Naive thymus-derived CD4-positive, alpha-beta T cell (primary cell): ENCODE data around the gene TBC1D26. TPM values are rescaled to one million over a fixed set of nuclear protein-coding genes. Genes with fewer than 3 reads are reported as not detected.
"Not testable (repeated sequence)": the region's sequence is repeated elsewhere in the genome, so short reads cannot be mapped to it uniquely, and the experiment has no call there.

Source experiments
- ATAC-seq: fragments of 150-1000 bp; cut with Tn5 transposase; 2 replicates; pipeline ENCODE4 v1.10.0; 2021; ENCODE audit warnings: mild to moderate bottlenecking, moderate library complexity
- CTCF ChIA-PET: fragments of 350-600 bp; sonication (Branson Sonifier 250); formaldehyde crosslinking; loops from one replicate; lab custom pipeline; 2021; ENCODE audit warnings: antibody characterized with exemption; lab: Charles Lee
- POLR2A ChIA-PET: fragments of 350-600 bp; sonication (Branson Sonifier 250); formaldehyde crosslinking; loops from one replicate; lab custom pipeline; 2021; ENCODE audit warnings: antibody characterized with exemption, inconsistent platforms; lab: Charles Lee
- DNase-seq, 9 donors: peaks; one replicate each; pipeline versions ENCODE4 v3.0.0 to v3.0.0-alpha.2; 2020 to 2022; ENCODE audit warnings: mixed read lengths in 1 of 9
- H3K27ac ChIP-seq: one replicate; pipeline ENCODE4 v1.7.0; 2013; ENCODE audit warnings: mild to moderate bottlenecking, low read depth, low read length, moderate library complexity
- H3K27me3 ChIP-seq, 2 donors: one replicate each; pipeline ENCODE4 v1.7.0; 2013; ENCODE audit warnings: low read length in 2 of 2, mild to moderate bottlenecking in 2 of 2, moderate library complexity in 2 of 2; ENCODE audit not compliant: control insufficient read depth in 2 of 2, insufficient read depth in 2 of 2
- H3K36me3 ChIP-seq, 3 experiments: 1 replicate in 2 of 3; 2 replicates in 1 of 3; pipeline ENCODE4 v1.7.0; 2013; ENCODE audit warnings: low read length in 3 of 3, mild to moderate bottlenecking in 3 of 3, moderate library complexity in 1 of 3; ENCODE audit not compliant: insufficient read depth in 3 of 3, control insufficient read depth in 2 of 3
- H3K4me1 ChIP-seq, 2 donors: one replicate each; pipeline ENCODE4 v1.7.0; 2013; ENCODE audit warnings: low read length in 2 of 2, mild to moderate bottlenecking in 2 of 2, moderate library complexity in 1 of 2; ENCODE audit not compliant: control insufficient read depth in 2 of 2, insufficient read depth in 2 of 2
- H3K4me3 ChIP-seq: 2 replicates; pipeline ENCODE4 v1.7.0; 2013; ENCODE audit warnings: mild to moderate bottlenecking, low read length
- H3K9me3 ChIP-seq, 3 experiments: 1 replicate in 2 of 3; 2 replicates in 1 of 3; pipeline ENCODE4 v1.7.0; 2013; ENCODE audit warnings: low read length in 3 of 3; ENCODE audit not compliant: control insufficient read depth in 2 of 3
- H3K27ac Mint-ChIP-seq, 9 donors: one replicate each; pipeline ENCODE4 v1.8.0; 2020 to 2022; ENCODE audit warnings: mixed read lengths in 9 of 9, mild to moderate bottlenecking in 8 of 9, moderate library complexity in 5 of 9, inconsistent platforms in 2 of 9
- H3K27me3 Mint-ChIP-seq, 5 donors: one replicate each; pipeline ENCODE4 v1.8.0; 2021 to 2022; ENCODE audit warnings: mixed read lengths in 5 of 5, mild to moderate bottlenecking in 1 of 5
- H3K36me3 Mint-ChIP-seq, 5 donors: one replicate each; pipeline ENCODE4 v1.8.0; 2020 to 2022; ENCODE audit warnings: mixed read lengths in 5 of 5, mild to moderate bottlenecking in 3 of 5, inconsistent platforms in 1 of 5
- H3K4me1 Mint-ChIP-seq, 7 donors: one replicate each; pipeline ENCODE4 v1.8.0; 2020 to 2022; ENCODE audit warnings: mixed read lengths in 7 of 7, mild to moderate bottlenecking in 3 of 7, inconsistent platforms in 1 of 7
- H3K4me3 Mint-ChIP-seq, 10 donors: one replicate each; pipeline ENCODE4 v1.8.0; 2020 to 2022; ENCODE audit warnings: mild to moderate bottlenecking in 10 of 10, mixed read lengths in 10 of 10, moderate library complexity in 6 of 10, inconsistent platforms in 2 of 10
- H3K9me3 Mint-ChIP-seq, 11 donors: one replicate each; pipeline ENCODE4 v1.8.0; 2020 to 2022; ENCODE audit warnings: mixed read lengths in 11 of 11, mild to moderate bottlenecking in 4 of 11, inconsistent platforms in 1 of 11, moderate library complexity in 1 of 11
- intact Hi-C, 2 donors: fragments of 100-400 bp; cut with micrococcal nuclease; formaldehyde crosslinking; loops; one replicate each; pipeline ENCODE4 v1.15.1; 2023
- polyA plus RNA-seq, 2 donors: library from polyadenylated mRNA; unstranded; fragments of 300-500 nt; fragmentation: Illumina TruSeq; gene quantifications; one replicate each; pipeline ENCODE4 v1.2.3, GENCODE V29; 2021
- total RNA-seq, 6 experiments: library from RNA in 5 of 6; stranded (reverse) in 5 of 6; gene quantifications; 1 replicate in 5 of 6; 2 replicates in 1 of 6; pipeline ENCODE4 v1.2.3 and lab custom pipeline; 2021 to 2026

The TBC1D26 gene
- total and polyA plus RNA-seq, 7 experiments from 2014 or later, result 0.43 TPM; not detected in 6

- no peak overlapping the region for H3K4me3 ChIP-seq
- Mint-ChIP-seq H3K4me1 (peaks cover 0 to 14% (median 2%) of the 10 kb centered on the region in 7 donors), H3K36me3 (peaks cover 0 to 8% (median 4%) of the 10 kb centered on the region in 5 donors), H3K27me3 (peaks cover 41 to 53% (median 48%) of the 10 kb centered on the region in 5 donors), H3K4me3 (peak overlapping the region in 4 of 10 donors; percentile 6 to 53 (median 22)), H3K9me3 (peaks cover 0 to 23% (median 9%) of the 10 kb centered on the region in 11 donors), H3K27ac (no peak overlapping the region)
- H3K36me3 ChIP-seq, result no peaks in the 10 kb centered on the region
- no peaks in the 10 kb centered on the region for H3K9me3 ChIP-seq
- intact Hi-C loops, result no loop called here
- no peak for ATAC-seq
- no peaks in the 10 kb centered on the region for H3K4me1 ChIP-seq
- H3K27ac ChIP-seq, result no peak overlapping the region
- CTCF ChIA-PET, result no interaction called here
- no peaks in the 10 kb centered on the region for H3K27me3 ChIP-seq
- POLR2A ChIA-PET, result no interaction called here
- DNase-seq, result no peak
Observed at GRCh38 chr17:15783461-15783860, 51.4 kb downstream of the TBC1D26 start.

GRCh38 chr17:15784351-15784750 lies 52.3 kb downstream of the TBC1D26 start:
- H3K4me3 Mint-ChIP-seq, intact Hi-C loops, H3K27ac ChIP-seq, CTCF ChIA-PET, H3K9me3 ChIP-seq, H3K27ac Mint-ChIP-seq, ATAC-seq, POLR2A ChIA-PET, H3K36me3 Mint-ChIP-seq, H3K36me3 ChIP-seq, H3K4me3 ChIP-seq, DNase-seq, H3K27me3 ChIP-seq, H3K4me1 ChIP-seq: not testable (repeated sequence)
- Mint-ChIP-seq H3K4me1 (peaks cover 0 to 14% (median 2%) of the 10 kb centered on the region in 7 donors), H3K27me3 (peaks cover 41 to 52% (median 45%) of the 10 kb centered on the region in 5 donors), H3K9me3 (peaks cover 0 to 16% (median 8%) of the 10 kb centered on the region in 11 donors)

GRCh38 chr17:15787363-15788075 lies 55.4 kb downstream of the TBC1D26 start:
- Mint-ChIP-seq H3K4me1 (peaks cover 0 to 14% (median 2%) of the 10 kb centered on the region in 7 donors), H3K27me3 (peaks cover 21 to 36% (median 28%) of the 10 kb centered on the region in 5 donors)
- H3K27ac ChIP-seq, H3K4me3 ChIP-seq, H3K36me3 Mint-ChIP-seq, H3K4me1 ChIP-seq, CTCF ChIA-PET, intact Hi-C loops, H3K9me3 Mint-ChIP-seq, DNase-seq, H3K9me3 ChIP-seq, H3K27ac Mint-ChIP-seq, H3K27me3 ChIP-seq, ATAC-seq, POLR2A ChIA-PET, H3K36me3 ChIP-seq, H3K4me3 Mint-ChIP-seq: not testable (repeated sequence)

- POLR2A ChIA-PET, intact Hi-C loops, H3K27me3 ChIP-seq, CTCF ChIA-PET, DNase-seq, H3K27ac ChIP-seq, H3K4me3 ChIP-seq, H3K9me3 ChIP-seq, H3K9me3 Mint-ChIP-seq, H3K4me1 ChIP-seq, H3K27ac Mint-ChIP-seq, ATAC-seq, H3K4me3 Mint-ChIP-seq, H3K4me1 Mint-ChIP-seq, H3K36me3 Mint-ChIP-seq, H3K36me3 ChIP-seq: not testable (repeated sequence)
- H3K27me3 Mint-ChIP-seq, result peaks cover 16 to 29% (median 21%) of the 10 kb centered on the region in 5 donors
Observed at GRCh38 chr17:15788365-15788764, 56.3 kb downstream of the TBC1D26 start.

Other genes with a start within 250 kb of the TBC1D26 start
- 10 to 100 TPM; 12.8 to 25.6 (median 22.8) TPM for gene TVP23C, start 168.8 kb upstream of the TBC1D26 start, total RNA-seq
- gene TVP23C, start 168.8 kb upstream of the TBC1D26 start, polyA plus RNA-seq, result 1 to 10 TPM; 4.6 to 5.2 TPM
- 1 to 10 TPM in 1 of 5 experiments, under 1 TPM in 2, not detected in 2; 0.24 to 1.8 (median 0.65) TPM for gene FBXW10B, start 112.6 kb upstream of the TBC1D26 start, total RNA-seq
- gene FBXW10B, start 112.6 kb upstream of the TBC1D26 start, polyA plus RNA-seq, result not detected
- gene TRIM16, start 48.0 kb upstream of the TBC1D26 start, total RNA-seq, result 10 to 100 TPM in 1 of 5 experiments, 1 to 10 TPM in 4; 6.3 to 23.9 (median 7.4) TPM
- 1 to 10 TPM; 2.0 to 5.4 TPM for gene TRIM16, start 48.0 kb upstream of the TBC1D26 start, polyA plus RNA-seq
- 10 to 100 TPM; 14.7 to 32.1 (median 23.6) TPM for gene ZNF286A, start 32.5 kb upstream of the TBC1D26 start, total RNA-seq
- 10 to 100 TPM; 15.4 to 16.3 TPM for gene ZNF286A, start 32.5 kb upstream of the TBC1D26 start, polyA plus RNA-seq
- gene ADORA2B, start 212.8 kb downstream of the TBC1D26 start, total RNA-seq, result 1 to 10 TPM in 2 of 5 experiments, under 1 TPM in 1, not detected in 2; 0.50 to 2.2 (median 1.6) TPM
- 1 to 10 TPM in 1 of 2 donors, under 1 TPM in 1; 0.71 to 2.6 TPM for gene ADORA2B, start 212.8 kb downstream of the TBC1D26 start, polyA plus RNA-seq